GM12874 (cell line): ENCODE results near the gene RNU4-1.

Experiments used
- CTCF ChIP-seq: IDR thresholded peaks from 2 replicates; pipeline ENCODE4 v1.5.1; 2011; ENCODE audit warnings: low read depth, mild to moderate bottlenecking, control low read depth, low read length, moderate library complexity; ENCODE audit not compliant: insufficient read depth

RNU4-1 gene

DNA sequence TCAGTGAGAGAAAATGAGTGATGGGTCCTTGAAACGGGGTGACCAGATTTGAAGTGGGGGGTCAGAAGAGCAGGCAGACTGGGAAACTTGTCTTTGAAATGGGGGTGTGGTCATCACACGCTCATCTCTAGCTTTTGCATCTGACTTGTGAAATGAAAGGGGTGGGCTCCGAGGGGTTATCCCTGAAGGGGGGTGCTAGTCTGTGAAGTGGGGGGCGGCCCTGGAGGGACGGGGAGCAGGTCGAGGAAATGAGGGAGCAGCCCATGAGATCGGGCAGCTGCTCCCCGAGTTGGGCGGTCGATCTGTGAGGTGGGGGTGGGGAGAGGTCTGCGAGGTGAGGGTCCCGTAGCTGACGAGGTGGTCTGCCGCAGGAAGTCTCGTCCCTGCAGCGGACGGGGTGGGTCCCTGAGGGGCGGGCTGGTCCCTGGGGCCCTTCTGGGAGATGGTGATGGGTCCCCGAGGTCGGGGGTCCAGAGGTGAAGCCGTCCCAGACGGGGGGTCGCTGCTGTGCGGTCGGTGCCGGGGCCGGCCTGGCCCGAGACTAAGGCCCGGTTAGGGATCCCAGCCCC is 28.0 kb downstream of the RNU4-1 start:
- no peak for TF ChIP-seq CTCF

DNA sequence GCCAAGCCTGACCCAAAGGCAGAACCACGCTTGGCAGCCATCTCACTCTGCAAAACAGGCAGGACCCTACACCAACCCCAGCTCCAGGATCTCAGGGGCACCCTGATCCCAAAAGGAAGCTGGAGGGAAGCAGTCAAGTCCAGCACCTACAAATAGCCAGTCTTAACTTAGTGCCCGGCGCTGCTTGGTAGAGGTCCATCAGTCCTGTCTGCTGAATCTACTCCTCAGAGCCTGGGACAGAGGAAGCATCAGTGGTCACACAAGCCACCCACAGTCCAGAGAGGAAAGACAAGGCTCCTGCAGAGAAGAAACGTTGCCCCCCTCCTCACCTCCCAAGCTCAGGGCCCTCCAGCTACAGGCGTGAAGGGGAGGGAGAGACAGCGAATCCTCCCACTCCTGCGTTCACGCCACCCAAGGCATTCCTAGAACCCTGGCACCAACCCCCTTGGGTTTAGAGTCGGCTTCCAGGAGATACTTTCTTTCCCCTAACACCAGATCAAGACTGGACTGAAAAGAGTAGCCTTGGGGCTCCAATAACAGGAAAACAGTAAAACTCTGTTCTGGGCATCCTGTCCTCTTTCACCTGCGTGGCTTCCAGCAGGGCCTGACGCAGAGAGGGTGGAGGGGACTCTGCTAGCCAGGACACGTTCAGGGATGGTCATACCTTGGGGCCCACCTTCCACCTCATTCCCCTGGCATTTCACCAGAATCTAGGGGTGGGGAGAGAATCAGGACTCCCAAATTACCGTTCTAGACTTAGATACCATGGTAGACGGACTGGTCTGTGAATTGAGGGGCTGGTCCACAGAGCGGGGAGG is 28.7 kb downstream of the RNU4-1 start:
- no peak for TF ChIP-seq CTCF

DNA sequence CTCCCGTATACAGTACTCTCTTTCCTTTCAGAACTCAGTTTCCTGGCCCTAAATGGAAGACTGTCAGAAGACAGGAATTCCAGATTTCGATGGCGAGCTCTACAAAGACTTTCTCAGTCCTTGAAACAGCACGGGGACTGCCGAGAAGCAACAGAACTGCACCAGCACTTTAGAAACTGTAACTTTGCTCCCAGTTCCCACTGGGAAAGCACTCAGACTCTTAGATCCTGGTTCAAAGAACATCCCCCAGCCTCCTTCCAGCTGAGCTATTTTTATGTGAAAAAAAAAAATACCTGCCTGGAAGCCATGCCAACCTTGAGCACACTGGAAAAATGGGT is 29.3 kb downstream of the RNU4-1 start:
- no peak for TF ChIP-seq CTCF

DNA sequence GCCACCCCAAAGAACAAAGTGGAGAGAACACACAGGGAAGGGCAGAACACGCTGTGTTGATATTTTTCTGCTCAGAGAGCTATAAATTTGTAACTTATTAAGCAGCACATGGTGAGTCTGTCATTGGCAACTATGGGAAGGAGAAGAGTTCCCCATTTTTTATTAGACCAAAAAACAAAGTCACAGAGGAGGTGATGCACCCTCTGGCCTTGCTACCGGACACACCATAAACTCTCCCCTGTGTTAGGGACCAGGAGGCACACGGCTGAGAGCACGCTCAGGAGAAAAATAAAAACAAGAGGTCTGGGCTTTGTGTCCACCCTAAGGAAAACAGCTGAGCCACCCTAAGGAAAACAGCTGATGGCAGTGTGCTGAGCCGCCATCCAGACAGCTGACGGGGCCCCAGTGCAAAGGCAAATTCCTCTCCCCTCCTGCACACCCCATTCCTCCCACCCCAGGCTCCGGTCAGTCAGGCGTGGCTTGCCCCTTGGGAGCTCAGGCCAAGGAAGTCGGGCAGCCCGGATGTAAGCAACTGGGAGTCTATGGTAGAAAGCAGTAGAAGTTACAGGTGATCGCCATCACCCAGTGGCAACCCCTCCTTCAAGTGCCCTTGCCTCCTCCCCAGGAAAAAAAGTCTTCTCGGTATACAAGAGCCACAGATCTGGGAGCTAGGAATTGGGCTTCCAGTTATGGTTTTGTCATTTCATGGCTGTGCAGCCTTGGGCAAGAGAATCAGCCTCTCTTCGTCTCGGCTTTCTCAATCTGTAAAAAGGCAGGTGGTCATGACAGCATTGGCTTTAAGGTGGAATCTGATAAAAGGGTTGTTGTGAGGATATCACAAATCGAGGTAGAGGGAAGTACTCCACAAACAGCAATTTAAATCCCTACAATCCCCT is 29.9 kb downstream of the RNU4-1 start:
- TF ChIP-seq CTCF: no peak

DNA sequence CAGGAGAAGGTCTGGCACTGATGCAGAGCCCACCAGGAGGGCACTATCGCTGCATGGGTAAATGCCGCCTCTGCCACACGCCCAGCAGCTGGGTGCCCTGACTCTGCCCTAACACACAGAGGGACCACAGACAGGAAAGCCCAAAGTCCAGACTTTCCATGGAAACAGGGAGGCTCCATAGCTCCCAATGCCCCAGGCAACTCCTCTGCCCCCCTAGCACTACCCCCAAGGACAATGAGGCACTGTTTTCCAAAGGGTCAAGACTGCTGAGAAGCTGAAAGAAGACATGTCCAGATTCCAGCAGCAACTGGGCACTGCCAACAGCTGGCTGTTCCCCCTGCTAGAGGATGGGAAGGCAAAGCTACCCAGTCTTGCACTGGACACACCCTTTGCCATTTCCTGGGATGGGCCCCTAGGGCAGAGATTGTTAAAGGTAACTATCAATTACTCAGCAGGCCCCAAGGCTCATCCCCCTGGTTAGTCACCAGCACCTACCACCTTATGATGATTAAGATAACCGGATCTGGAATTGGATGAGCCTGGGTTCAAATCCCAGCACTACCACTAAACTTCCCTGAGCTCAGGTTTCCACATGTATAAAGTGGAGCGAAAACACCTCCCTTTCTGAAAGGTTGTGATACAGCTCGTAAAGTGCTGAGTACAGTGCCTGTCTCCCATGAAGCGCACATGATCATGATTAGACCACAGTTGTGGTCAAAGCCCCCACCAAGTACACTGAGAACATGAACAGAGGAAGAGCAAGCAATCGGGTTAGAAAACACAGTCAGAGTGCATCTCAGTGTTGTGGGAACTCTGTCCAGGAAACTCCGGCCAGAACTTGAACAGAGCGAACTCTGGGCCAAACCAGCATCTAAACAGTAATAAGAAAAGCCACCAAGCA is 30.8 kb downstream of the RNU4-1 start:
- no peak for TF ChIP-seq CTCF

DNA sequence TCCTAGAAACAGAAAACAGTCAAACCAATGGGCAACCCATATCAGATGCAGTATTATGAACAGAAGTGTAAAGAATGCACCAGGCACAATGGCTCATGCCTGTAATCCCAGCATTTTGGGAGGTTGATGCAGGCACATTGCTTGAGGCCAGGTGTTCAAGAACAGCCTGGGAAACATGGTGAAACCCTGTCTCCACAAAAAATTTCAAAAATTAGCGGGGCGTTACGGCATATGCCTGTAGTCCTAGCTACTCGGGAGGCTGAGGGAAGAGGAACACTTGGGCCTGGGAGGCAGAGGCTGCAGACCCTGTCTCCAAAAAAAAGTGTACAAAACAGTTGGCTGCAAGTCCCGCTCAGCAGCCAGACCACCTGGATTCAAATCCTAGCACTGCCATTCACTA is 32.4 kb downstream of the RNU4-1 start:
- no peak for TF ChIP-seq CTCF
